ENCODE measurements around the gene CDCA4.

GRCh38 chr14:105058521-105059034 is 37.7 kb upstream of the CDCA4 start:
- TF ChIP-seq CTCF (IDR thresholded peaks at IDR 0.05) (no peak), EZH2 (IDR thresholded peaks at IDR 0.05; ENCODE audit: borderline replicate concordance, insufficient read depth, low read depth, low read length, poor library complexity, severe bottlenecking) (no peak)
